GM18861 (cell line): Measurements from ENCODE around the gene MTR.
"Not testable (repeated sequence)": the region's sequence is repeated elsewhere in the genome, so short reads cannot be mapped to it uniquely, and the experiment has no call there.

Experiments
- ATAC-seq: cut with Tn5 transposase; IDR thresholded peaks from one replicate; pipeline ENCODE4 v1.9.1; 2021; ENCODE audit not compliant: unreplicated experiment

Gene MTR

GRCh38 chr1:236830116-236830515 lies 35.0 kb downstream of the MTR start:
- ATAC-seq: no peak

- no peak for ATAC-seq
Measured at GRCh38 chr1:236830560-236830959, 35.5 kb downstream of the MTR start.

GRCh38 chr1:236833575-236833974 lies 38.5 kb downstream of the MTR start:
- no peak for ATAC-seq

GRCh38 chr1:236834876-236835275 lies 39.8 kb downstream of the MTR start:
- no peak for ATAC-seq

GRCh38 chr1:236835491-236835890 lies 40.4 kb downstream of the MTR start:
- ATAC-seq: no peak

- ATAC-seq: no peak
Measured at GRCh38 chr1:236836157-236836556, 41.1 kb downstream of the MTR start.

- no peak for ATAC-seq
Measured at GRCh38 chr1:236837115-236837514, 42.0 kb downstream of the MTR start.

- no peak for ATAC-seq
Measured at GRCh38 chr1:236837897-236838296, 42.8 kb downstream of the MTR start.

GRCh38 chr1:236841341-236841740 lies 46.2 kb downstream of the MTR start:
- no peak for ATAC-seq

- ATAC-seq: no peak
Measured at GRCh38 chr1:236844499-236845271, 49.6 kb downstream of the MTR start.

GRCh38 chr1:236845830-236846229 lies 50.7 kb downstream of the MTR start:
- ATAC-seq: no peak

- ATAC-seq: no peak
Measured at GRCh38 chr1:236848274-236848923, 53.3 kb downstream of the MTR start.

GRCh38 chr1:236850077-236850979 lies 55.2 kb downstream of the MTR start:
- ATAC-seq: no peak

GRCh38 chr1:236851871-236852270 lies 56.8 kb downstream of the MTR start:
- no peak for ATAC-seq

- no peak for ATAC-seq
Measured at GRCh38 chr1:236853921-236854604, 59.0 kb downstream of the MTR start.

GRCh38 chr1:236854605-236854983 lies 59.5 kb downstream of the MTR start:
- no peak for ATAC-seq

GRCh38 chr1:236856649-236857048 lies 61.6 kb downstream of the MTR start:
- not testable (repeated sequence) for ATAC-seq

GRCh38 chr1:236858165-236858564 lies 63.1 kb downstream of the MTR start:
- no peak for ATAC-seq

GRCh38 chr1:236860101-236860500 lies 65.0 kb downstream of the MTR start:
- no peak for ATAC-seq

GRCh38 chr1:236860674-236861073 lies 65.6 kb downstream of the MTR start:
- no peak for ATAC-seq
